Transverse colon (tissue), 3 donors: ENCODE measurements around the gene SYT13.

Experiments used
- POLR2A ChIP-seq: fragments of 450-650 bp; IDR thresholded peaks from one replicate; pipeline ENCODE4 v1.6.1; 2016; ENCODE audit warnings: antibody characterized with exemption, mild to moderate bottlenecking, moderate library complexity
- TF ChIP-seq, protein P1 (sequence below), 5 experiments: fragments of 200-600 bp in 3 of 5; fragments of 450-650 bp in 2 of 5; sonication (generic) in 3 of 5; IDR thresholded peaks; 1 replicate in 2 of 5; 2 replicates in 3 of 5; pipeline ENCODE4 v1.5.1; 2016 to 2017; ENCODE audit warnings: antibody characterized with exemption in 5 of 5, inconsistent platforms in 3 of 5, mild to moderate bottlenecking in 2 of 5, moderate library complexity in 1 of 5

DNA sequence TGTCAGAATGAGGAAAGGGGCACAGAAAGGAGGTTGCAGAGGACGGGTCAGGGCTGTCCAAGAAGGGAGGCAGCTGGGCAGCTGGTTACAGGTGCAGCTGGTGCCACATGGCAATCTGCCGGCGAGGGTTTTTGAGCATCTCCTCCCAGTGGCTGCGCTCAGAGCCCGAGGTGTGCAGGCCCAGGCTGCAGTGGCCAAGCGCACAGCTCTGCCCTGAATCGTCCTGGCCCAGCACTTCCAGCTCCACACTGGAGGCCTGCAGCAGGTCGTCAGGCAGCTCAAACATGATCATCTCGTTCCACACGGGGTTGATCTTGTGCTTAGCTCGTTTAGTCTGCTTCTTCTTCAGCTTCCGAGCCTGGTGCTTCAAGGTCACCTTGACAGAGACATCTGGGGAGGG is 42.2 kb downstream of the SYT13 start:
- TF ChIP-seq, protein P1, sequence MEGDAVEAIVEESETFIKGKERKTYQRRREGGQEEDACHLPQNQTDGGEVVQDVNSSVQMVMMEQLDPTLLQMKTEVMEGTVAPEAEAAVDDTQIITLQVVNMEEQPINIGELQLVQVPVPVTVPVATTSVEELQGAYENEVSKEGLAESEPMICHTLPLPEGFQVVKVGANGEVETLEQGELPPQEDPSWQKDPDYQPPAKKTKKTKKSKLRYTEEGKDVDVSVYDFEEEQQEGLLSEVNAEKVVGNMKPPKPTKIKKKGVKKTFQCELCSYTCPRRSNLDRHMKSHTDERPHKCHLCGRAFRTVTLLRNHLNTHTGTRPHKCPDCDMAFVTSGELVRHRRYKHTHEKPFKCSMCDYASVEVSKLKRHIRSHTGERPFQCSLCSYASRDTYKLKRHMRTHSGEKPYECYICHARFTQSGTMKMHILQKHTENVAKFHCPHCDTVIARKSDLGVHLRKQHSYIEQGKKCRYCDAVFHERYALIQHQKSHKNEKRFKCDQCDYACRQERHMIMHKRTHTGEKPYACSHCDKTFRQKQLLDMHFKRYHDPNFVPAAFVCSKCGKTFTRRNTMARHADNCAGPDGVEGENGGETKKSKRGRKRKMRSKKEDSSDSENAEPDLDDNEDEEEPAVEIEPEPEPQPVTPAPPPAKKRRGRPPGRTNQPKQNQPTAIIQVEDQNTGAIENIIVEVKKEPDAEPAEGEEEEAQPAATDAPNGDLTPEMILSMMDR (IDR thresholded peaks at IDR 0.05), result no peak
- TF ChIP-seq POLR2A, result no peak
